Right lobe of liver (tissue), 6 donors: ENCODE measurements around the gene DHX9. TPM values are rescaled to one million over a fixed set of nuclear protein-coding genes. Genes with fewer than 3 reads are reported as not detected.

Experiments used
- ATAC-seq, 4 donors: fragments of 200-7000 bp; cut with Tn5 transposase; one replicate each; pipeline ENCODE4 v1.9.1; 2020; ENCODE audit warnings: mild to moderate bottlenecking in 4 of 4, moderate library complexity in 4 of 4
- DNase-seq, 3 donors: peaks; one replicate each; pipeline ENCODE4 v3.0.0-alpha.2; 2020
- H3K27ac ChIP-seq, 3 donors: fragments of 200-600 bp; one replicate each; pipeline ENCODE4 v1.8.0; 2022
- H3K27me3 ChIP-seq, 2 donors: fragments of 200-600 bp; one replicate each; pipeline ENCODE4 v1.8.0; 2022
- H3K36me3 ChIP-seq, 4 donors: fragments of 200-600 bp; sonication (generic) in 1 of 4; one replicate each; pipeline versions ENCODE4 v1.5.1 to v1.8.0; 2017 to 2022; ENCODE audit warnings: control low read depth in 1 of 4
- H3K4me1 ChIP-seq, 4 donors: fragments of 200-600 bp; sonication (generic) in 1 of 4; one replicate each; pipeline versions ENCODE4 v1.5.1 to v1.8.0; 2017 to 2022; ENCODE audit warnings: control low read depth in 1 of 4
- H3K4me3 ChIP-seq, 3 donors: fragments of 200-600 bp; one replicate each; pipeline ENCODE4 v1.8.0; 2022
- H3K9me3 ChIP-seq, 4 donors: fragments of 200-600 bp; sonication (generic) in 1 of 4; one replicate each; pipeline versions ENCODE4 v1.5.1 to v1.8.0; 2017 to 2022; ENCODE audit warnings: control low read depth in 1 of 4
- CTCF ChIP-seq, 4 donors: fragments of 200-600 bp in 3 of 4; fragments of 450-650 bp in 1 of 4; IDR thresholded peaks; one replicate each; pipeline versions ENCODE4 v1.5.1 to v1.8.0; 2016 to 2022; ENCODE audit warnings: antibody characterized with exemption in 4 of 4, mild to moderate bottlenecking in 2 of 4
- POLR2A ChIP-seq: fragments of 450-650 bp; IDR thresholded peaks from one replicate; pipeline ENCODE4 v1.6.1; 2017; ENCODE audit warnings: antibody characterized with exemption, mild to moderate bottlenecking
- WGBS: methylation state at CpG from one replicate; pipeline ENCODE4 v1.1.6; 2018; ENCODE audit warnings: low coverage, low lambda C conversion rate; ENCODE audit not compliant: insufficient coverage; ENCODE audit errors: missing lambda C conversion rate; 5-methylcytosine and 5-hydroxymethylcytosine counted together
- intact Hi-C, 2 donors: fragments of 100-400 bp; cut with DNase I; formaldehyde crosslinking; loops; one replicate each; pipeline versions ENCODE4 v1.11.2 to v1.14.1; 2022
- total RNA-seq, 6 experiments: library from RNA; depleted of rRNA in 2 of 6; stranded (reverse); fragments of >200 nt in 2 of 6; fragmentation: NEBNext Ultra II Directional in 3 of 6; extraction: Animal tissue kit (Norgen Biotek cat#: 25700) in 3 of 6; gene quantifications; one replicate each; pipeline versions ENCODE4 v1.1.0 to v1.2.4, GENCODE V29; 2016 to 2023
- donor health status: DM: no; HTN: yes; CAD: no.
- donor health status: DM: no; HTN: no; CAD: no.
- donor health status: DM: no; HTN: no; CAD: no.
- donor health status: DM: no; HTN: yes; CAD: no.
- donor health status: DM: no; HTN: yes; CAD: no.

The DHX9 gene
- total RNA-seq, 6 experiments from 2014 or later = 32.6 to 51.0 (median 39.5) TPM

GRCh38 chr1:182807907-182808306 is 31.2 kb upstream of the DHX9 start:
- intact Hi-C loops = no loop called here
- no peak for TF ChIP-seq POLR2A
- TF ChIP-seq CTCF (IDR thresholded peaks at IDR 0.05) = no peak
- no peaks in the 10 kb centered on the region for H3K9me3 ChIP-seq
- no peak overlapping the region for H3K27ac ChIP-seq
- no peaks in the 10 kb centered on the region for H3K27me3 ChIP-seq
- H3K36me3 ChIP-seq = peaks cover 0 to 16% (median 0%) of the 10 kb centered on the region in 4 donors
- 74% methylated on average over 3 of the region's 3 CpGs for WGBS
- ATAC-seq (no peak), DNase-seq (no peak)
- no peaks in the 10 kb centered on the region for H3K4me1 ChIP-seq
- no peak overlapping the region for H3K4me3 ChIP-seq

DNA sequence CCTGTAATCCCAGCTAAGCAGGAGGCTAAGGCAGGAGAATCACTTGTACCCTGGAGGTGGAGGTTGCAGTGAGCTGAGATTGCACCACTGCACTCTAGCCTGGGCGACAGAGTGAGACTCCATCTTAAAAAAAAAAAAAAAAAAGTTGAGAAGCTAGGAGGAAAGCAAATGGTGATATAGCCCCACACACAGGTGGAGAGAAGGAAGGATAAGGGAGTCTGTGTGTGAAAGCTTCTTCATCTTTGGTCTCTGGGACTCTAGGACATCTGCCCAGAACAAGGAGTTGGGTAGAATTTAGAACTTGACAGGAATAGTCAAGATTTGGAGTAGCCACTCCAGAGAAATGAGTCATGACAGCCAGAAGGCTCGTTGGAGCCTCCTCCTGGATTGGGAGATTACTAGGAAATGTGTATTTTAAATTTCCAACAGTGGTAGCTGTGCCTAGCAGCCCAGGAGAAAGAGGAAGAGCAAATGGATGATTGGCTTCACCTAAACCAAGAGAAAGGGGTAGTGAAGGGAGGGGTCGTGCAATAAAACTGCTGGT is 29.7 kb upstream of the DHX9 start:
- Histone ChIP-seq H3K4me3 (no peak overlapping the region), H3K4me1 (no peaks in the 10 kb centered on the region), H3K27ac (no peak overlapping the region), H3K9me3 (no peaks in the 10 kb centered on the region), H3K36me3 (peaks cover 0 to 10% (median 0%) of the 10 kb centered on the region in 4 donors), H3K27me3 (no peaks in the 10 kb centered on the region)
- ATAC-seq (no peak), DNase-seq (no peak)
- intact Hi-C loops = no loop called here
- 52% methylated on average over 3 of the region's 3 CpGs for WGBS
- TF ChIP-seq CTCF (IDR thresholded peaks at IDR 0.05) (no peak), POLR2A (no peak)

DNA sequence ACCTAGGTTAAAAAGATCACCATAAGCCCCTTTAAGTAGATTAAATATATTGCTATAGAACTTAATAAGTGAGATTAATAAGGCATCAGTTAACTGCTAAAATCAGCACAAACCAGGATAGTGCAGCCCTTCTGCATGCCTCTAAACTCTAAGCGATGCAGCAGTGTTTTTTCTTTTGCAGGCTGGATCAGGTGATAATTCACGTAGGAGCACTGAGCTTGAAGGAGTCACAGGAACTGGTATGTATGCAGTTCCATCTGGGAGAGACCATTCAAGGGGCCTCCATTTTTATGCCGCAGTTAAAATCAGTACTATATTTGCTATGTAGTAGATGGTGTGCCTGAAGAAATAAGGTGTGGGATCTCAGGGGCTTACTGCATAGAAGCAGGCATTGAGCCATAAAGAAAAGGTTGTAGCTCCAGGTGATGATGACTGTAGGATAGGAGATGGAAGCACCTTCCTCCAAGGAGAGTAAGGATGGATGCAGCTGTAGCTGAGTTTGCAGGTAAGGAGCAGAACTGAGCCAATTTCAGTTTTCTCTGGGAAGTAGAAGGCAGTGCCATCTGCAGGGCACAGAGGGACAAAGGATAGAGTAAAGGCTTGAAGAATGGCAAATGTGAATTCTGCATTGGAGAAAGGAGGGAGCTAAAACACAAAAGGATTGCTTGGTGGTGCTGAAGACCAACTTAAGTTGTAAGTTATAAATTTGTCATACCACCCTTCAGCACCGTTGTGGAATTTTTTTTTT is 27.0 kb upstream of the DHX9 start:
- Histone ChIP-seq H3K4me1 (no peaks in the 10 kb centered on the region), H3K9me3 (no peaks in the 10 kb centered on the region), H3K27me3 (no peaks in the 10 kb centered on the region), H3K36me3 (peaks cover 0 to 13% (median 0%) of the 10 kb centered on the region in 4 donors), H3K27ac (no peak overlapping the region), H3K4me3 (no peak overlapping the region)
- TF ChIP-seq POLR2A (no peak), CTCF (IDR thresholded peaks at IDR 0.05) (peak in 1 of 4 donors; percentile 19)
- intact Hi-C loops = no loop called here
- WGBS = 96% methylated on average over 4 of the region's 4 CpGs
- ATAC-seq (no peak), DNase-seq (no peak)

- Histone ChIP-seq H3K4me3 (no peak overlapping the region), H3K36me3 (peaks cover 0 to 28% (median 2%) of the 10 kb centered on the region in 4 donors), H3K4me1 (no peaks in the 10 kb centered on the region), H3K9me3 (no peaks in the 10 kb centered on the region), H3K27ac (no peak overlapping the region), H3K27me3 (no peaks in the 10 kb centered on the region)
- intact Hi-C loops = no loop called here
- no peak for ATAC-seq
- no peak for DNase-seq
- 91% methylated on average over 2 of the region's 2 CpGs for WGBS
- TF ChIP-seq POLR2A = no peak
- no peak for TF ChIP-seq CTCF (IDR thresholded peaks at IDR 0.05)
These were observed 22.3 kb upstream of the DHX9 start for GRCh38 chr1:182816863-182817262.
